ENCODE data around the gene MTFP1.
A peak's percentile ranks its signal among the peaks of the same experiment; 100 is the strongest.
"Not testable (repeated sequence)": the region's sequence is repeated elsewhere in the genome, so short reads cannot be mapped to it uniquely, and the experiment has no call there.

MTFP1 gene

DNA sequence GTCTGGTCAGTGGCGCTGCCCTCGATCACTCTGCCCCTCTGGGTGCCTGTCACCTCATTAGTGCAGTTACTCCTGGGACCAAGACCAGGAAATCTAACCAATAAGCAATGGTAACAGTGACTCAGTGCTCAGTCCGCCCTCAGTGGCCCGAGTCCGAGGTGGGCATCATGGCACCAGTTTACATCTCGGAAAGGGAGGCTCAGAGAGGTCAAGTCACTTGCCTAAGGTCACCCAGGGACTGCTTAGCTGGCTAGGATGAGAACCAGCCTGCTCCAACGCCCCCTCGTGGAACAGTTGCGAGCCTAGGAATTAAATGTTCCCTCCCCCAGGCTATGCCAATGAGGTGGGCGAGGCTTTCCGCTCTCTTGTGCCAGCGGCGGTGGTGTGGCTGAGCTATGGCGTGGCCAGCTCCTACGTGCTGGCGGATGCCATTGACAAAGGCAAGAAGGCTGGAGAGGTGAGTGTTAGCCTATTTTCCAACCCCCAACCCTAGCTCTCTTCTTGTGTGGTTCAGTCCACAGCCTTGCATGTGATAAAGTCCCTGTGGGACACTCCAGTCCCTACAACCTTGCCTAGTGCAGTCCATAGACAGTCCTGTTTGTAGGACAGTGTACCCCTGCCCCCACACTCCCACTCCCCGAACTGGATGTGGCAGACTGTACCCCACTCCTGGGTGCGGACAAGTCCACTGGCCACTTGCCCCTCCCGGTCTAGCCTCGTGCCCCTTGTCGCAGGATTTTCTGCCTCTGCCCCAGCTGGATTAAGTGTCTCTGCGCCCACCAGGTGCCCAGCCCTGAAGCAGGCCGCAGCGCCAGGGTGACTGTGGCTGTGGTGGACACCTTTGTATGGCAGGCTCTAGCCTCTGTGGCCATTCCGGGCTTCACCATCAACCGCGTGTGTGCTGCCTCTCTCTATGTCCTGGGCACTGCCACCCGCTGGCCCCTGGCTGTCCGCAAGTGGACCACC, 1.1 kb downstream of the MTFP1 start:
- peak; percentile 88 for DNase-seq

DNA sequence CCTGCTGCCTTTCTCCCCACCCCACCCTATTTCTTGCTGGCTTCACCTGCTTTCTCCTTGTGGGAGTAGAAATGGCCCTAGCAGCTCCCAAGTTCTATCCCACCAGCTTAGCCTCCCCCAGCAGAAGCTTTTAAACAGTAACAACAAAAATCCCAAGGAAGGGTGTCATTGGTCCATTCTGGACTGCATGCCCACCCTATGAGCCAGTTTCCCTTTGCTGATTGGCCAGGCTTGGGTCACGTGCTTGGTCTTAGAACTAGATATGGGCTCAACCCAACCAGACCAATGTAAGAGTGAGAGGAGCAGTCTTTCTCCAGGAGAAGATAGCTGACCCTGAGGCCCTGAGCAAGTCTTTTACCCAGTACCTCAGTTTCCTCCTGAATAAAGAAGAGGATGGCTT, 2.3 kb downstream of the MTFP1 start:
- no peak for DNase-seq

DNA sequence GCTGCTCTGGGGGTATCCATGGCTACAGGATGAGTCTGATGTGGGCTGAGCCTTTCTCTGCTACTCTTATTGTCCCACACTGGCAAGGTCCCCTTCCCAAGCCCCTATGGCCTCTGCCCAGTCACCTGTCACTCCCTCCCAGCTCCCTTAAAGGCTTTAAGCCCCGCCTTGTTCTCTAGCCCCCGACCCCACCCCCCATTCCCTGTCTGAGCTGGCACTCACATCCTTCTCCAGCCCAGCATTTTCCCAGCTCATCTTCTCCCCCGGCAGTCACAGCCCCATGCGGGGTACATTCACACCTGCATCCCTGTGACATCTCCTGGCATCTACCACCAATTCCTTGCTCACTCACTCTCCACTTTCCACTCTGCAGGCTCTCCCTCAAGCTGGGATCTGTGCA, 4.3 kb downstream of the MTFP1 start:
- no peak for DNase-seq

DNA sequence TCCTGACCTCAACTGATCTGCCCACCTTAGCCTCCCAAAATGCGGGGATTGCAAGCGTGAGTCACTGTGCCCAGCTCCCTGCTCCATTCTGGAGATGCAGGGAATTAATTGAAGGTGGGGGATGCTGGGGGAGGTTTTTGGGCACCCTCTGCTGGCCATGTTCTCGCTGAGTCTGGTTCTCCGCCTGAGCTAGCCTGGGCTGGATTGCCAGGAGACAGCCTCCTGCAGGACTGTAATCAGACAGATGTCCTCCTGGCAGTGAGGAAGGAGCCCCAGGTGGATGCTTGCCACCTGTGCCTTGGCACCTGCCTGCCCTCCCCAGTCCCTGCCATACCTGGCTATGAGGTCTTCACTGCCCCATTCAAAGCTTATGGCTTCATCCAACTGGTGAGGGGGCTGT, 5.4 kb downstream of the MTFP1 start:
- DNase-seq = no peak

DNA sequence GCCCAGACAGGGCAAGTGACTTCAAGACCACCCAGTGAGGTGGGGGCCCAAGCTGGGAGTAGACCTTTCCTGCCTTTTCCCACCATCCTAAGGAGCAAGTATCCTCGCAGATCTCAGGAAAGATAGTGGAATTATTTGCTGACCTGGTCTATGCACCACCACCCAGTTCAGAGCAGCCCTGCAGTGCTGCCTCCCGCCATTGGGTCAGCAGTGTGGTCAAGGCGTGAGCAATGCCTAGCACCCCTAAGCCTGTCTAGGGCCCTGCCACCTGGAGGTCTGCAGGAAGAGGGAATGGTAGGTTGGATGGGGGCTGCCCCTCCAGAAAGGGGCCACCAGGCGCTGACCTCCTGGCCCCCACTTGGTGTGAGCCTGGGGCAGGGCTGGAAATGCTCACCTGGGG, 6.5 kb downstream of the MTFP1 start:
- no peak for DNase-seq

DNA sequence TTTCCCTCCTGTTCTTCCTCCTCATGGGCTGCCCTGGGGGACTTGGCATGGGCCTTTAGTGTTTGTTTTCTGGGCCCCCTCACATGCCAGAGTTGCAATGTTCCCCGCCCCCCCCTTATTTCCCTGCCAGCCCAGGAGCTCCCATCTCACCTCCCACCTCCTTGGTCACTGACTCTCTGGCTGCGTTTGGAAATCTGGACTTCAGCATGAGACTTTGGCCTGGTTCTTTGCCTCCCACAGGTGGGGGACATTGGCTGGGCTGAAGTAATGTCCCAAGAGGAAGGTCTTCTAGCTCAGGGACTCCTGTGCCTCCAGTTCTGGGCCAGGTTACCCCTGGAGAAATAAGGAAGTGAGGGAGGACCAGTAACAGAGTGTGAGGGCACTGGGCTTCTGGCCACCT, 7.0 kb downstream of the MTFP1 start:
- no peak for DNase-seq

DNA sequence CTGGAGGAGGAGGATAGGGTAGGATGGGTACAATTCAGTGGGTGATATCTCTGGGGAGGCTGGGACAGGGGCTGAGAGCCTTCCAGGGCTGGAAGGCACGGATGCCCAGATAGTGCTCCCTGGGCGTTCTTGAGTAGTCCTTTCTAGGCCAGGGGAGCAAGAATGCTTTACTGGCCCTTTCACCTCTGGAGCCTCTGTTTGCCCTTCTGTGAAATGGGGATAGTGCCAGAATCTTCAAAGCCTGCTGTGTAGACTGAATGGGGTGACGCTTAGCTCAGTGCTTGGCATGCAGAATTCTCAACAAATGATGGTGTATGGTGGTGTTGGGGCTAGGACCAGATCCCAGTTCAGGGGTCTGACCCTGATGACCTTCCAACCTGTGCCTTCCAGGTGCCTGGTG, 7.7 kb downstream of the MTFP1 start:
- DNase-seq = no peak

DNA sequence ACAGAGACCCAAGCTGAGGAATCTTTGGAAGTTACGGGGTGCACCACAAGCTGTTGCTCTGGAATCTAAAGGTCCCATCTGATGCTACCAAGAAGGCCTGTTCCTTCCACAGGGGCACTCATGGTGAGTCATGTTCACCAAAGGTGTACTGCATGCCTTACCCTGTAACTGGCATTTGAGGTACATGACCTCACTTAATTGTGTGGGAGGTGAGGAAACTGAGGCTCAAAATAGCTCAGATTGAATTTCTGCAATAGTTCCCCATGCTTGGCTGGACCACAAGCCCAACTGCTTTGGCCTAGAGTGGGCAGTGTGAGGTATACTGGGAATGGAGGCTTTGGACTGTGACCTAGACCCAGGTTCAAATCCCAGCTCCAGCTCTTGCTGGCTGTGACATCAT, 8.2 kb downstream of the MTFP1 start:
- DNase-seq = no peak

DNA sequence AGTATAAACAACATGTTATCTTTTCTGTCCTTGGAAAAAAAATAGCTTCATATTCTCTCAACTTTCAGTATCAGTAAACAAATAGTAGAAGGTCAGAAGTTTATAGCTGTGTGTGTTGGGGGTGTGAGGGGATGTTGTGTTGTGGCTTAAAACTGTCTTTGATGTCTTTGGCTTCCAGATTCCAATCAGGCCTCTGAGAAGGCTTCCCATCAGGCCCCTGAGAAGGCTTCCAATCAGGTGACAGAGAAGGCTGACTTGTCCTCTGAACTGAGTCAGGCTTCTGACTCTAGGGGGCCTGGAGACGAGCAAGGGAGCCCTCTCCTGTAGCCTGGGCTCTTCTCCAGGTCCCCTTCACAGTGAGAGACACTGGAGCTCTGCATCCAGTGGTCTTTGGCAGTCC, 9.3 kb downstream of the MTFP1 start:
- DNase-seq = no peak

DNA sequence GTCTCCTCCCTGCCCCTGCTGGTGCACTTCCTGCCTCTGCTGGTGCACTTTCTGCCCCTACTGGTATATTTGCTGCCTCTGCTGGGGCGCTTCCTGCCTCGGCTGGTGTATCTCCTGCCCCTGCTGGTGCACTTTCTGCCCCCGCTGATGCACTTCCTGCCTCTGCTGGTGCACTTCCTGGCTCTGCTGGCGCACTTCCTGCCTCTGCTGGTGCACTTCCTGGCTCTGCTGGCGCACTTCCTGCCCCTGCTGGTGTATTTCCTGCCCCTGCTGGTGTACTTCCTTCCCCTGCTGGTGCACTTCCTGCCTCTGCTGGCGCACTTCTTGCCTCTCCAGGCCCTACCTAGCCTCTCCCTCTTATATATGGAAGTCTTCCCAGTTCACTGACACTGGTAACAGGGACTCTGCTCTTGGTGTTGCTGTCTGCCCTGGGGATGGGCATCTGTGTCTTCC, 10.1 kb downstream of the MTFP1 start:
- DNase-seq = peak; percentile 77

DNA sequence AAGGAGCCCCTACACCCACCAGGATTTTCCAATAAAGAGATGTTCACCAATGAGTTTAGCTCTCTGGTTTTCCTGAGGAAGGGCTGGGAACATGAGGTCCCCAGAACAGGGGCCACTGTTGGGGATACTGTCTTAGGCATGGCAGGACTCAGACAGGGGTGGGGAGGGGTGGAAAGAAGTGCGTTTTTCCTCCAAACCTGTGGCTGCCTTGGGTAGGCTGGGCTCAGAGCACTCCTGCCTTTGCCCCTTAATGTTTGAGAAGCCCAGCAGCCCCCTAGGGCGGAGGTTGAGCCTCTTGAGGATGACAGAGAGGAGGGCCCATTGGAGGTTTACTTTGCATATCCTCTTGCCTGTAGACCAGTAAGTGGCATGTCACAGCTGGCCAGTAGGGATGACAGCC, 10.6 kb downstream of the MTFP1 start:
- no peak for DNase-seq

DNA sequence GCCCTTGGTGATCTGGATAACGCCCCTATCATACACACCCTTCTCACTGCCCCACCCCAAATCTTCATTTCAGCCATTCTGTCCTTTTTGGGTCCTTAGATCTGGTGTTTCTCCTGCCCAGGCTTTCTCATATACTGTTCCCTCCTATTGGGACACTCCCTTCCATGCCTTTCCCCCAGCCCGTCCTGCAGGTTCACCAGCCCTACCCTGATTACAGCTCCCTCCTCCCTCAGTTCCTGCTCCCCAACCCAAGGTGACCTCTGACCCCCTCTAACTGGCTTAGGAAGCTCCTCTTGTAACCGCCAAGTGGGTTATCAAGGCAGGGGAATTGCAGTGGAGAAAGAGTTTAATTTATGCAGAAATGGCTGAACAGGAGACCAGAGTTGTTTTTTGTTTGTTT, 13.0 kb downstream of the MTFP1 start:
- DNase-seq = no peak

DNA sequence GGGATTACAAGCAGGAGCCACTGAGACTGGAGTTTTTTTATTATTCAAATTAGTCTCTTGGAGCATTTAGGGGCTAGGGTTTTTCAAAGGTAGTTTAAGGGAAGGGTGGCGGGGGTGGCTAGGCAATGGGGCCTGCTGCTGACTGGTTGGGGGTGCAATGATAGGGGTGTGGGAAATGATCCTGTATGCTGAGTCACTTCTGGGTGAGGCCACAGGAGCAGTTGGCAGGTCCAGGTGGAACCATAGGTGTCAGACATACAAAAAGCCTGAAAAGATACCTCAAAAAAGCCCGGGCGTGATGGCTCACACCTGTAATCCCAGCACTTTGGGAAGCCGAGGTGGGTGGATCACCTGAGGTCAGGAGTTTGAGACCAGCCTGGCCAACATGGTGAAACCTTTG, 13.7 kb downstream of the MTFP1 start:
- no peak for DNase-seq

DNA sequence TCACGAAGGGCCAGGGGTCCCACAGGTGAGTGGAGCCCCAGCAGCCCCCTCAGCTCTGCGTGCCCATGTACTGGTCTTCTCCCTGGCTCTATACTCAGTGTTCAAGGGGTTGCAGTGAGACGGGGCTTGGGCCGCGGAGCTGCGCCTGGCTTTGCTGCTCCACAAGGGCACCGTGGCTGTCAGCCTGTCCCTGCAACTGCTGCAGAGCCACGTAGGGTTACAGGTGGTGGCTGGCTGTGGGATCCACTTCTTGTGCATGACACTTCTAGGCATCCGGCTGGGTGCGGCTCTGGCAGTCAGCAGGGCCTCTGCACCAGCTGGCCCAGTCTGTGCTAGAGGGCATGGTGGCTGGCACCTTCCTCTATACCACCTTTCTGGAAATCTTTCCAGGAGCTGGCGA, 14.3 kb downstream of the MTFP1 start:
- no peak for DNase-seq

DNA sequence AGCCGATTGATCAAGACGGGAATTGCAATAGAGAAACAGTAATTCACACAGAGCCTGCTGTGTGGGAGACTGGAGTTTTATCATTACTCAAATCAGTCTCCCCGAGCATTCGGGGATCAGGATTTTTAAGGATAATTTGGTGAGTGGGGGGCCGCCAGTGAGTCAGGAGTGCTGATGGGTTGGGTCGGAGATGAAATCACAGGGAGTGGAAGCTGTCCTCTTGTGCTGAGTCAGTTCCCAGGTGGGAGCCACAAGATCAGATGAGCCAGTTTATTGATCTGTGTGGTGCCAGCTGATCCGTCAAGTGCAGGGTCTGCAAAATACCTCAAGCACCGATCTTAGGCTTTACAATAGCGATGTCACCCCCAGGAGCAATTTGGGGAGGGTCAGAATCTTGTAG, 15.5 kb downstream of the MTFP1 start:
- no peak for DNase-seq

DNA sequence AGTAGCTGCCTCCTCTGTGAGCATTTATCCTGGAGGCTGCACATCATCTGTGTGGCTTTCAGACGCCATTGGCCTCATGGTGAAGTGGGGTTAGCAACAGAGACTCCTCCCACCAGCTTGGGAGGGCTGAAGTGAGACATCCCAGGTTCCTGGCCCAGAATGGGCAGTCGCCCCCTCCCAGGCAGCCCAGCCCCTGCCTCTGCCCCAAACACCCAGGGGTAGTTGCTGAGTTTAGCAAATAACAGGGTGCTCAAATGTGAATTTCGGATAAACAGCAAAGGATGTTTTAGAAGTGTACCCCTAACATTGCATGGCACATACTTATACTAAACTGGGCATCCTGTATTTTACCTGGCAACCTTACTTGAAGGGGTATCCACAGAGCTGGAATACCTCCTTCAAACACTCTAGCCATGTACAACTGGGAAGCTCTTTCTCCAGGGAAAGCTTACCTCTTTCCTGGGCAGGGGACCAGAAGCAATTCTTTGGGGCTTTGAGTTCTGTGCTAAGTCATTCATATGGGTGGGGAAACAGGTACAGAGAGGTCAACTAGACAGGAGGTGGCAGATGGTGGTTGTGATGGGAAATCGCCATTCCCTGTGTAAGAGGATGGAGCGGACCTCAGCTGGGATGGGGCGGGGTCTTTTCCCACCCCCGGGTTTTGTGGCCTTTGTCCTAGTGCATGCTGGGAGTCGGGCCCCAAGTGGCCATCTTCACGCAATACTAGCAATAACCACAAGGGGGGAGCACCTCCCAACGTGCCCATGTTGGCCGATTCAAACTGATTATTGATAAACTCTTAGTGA, 19.3 kb downstream of the MTFP1 start:
- peak; percentile 48 for DNase-seq

DNA sequence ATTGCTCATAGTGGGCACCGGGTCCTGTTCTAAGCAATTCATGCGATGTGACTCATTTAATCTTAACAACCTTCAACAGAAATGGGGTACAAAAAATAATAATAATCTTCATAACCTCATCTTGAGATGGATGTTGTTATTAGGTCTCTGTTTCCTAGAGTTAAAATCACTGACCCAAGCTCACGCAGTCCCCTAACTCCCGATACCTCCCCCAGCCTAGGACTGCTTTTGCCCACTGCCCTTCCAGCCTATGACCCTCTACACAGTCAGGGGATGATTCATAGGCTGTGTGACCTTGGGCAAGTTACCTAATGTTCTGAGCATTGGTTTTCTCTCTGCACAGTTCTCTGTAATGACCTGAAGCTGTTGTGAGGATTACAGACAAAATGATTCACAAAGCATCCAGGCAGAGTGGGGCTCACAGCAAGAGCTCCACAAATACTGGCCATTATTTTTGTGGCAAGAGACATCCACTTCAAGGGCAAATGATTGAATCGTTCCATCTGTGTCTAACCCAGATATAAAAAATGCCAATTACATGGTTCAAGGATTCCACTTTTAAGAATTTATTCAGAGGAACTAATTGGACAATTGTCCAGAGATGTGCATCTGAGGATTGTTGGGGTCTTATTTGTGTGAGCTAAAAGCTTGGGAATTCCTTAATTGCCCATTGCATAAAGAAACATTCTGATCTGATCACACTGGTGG, 20.0 kb downstream of the MTFP1 start:
- DNase-seq = no peak

DNA sequence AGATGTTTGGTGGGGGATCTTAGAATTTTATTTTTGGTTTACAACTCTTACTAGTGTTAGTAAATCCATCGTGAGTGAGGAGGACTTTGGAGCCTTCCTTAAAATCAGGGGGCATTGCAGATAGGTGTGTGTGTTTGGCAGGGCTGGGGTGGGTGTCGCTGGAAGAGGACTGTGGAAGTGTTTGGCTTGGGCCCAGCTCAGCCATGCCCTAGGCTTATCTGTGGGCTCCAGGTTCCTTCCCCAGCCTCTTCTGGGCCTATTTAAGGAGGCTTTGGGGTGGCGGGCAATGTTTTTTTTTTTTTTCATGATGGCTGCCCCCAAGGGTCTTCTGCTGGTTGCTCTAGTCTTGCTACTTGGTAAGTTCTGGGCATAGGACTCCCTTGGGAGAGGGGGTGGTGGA, 22.1 kb downstream of the MTFP1 start:
- DNase-seq = no peak

DNA sequence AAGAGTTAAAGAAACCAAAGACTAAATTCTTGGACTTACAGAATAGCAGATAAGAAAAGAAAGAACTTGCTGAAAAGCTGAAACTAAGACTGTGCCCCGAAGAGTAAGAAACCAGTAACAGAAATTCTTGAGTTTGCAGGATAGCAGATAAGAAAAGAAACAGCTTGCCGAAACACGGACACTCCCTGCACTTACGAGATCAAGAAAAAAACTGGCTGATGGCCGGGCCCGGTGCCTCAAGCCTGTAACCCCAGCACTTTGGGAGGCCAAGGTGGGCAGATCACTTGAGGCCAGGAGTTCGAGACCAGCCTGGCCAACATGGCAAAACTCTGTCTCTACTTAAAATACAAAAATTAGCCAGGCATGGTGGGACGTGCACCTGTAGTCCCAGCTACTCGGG, 25.9 kb downstream of the MTFP1 start:
- not testable (repeated sequence) for DNase-seq

DNA sequence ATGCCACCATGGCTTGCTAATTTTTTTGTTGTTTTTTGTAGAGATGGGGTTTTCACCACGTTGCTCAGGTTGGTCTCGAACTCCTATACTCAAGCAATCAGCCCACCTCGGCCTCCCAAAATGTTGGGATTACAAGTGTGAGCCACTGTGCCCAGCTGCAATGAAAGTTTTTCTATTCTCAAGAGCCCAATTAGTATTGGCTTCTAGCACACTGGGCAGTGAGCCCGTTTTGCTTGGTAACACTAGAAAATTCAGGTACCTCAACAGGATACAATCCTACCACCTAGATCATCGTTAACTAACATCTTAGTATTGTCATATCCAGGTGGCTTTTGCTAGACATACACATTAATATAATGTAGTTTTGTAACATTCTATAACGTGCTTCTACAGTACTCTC, 27.3 kb downstream of the MTFP1 start:
- no peak for DNase-seq

DNA sequence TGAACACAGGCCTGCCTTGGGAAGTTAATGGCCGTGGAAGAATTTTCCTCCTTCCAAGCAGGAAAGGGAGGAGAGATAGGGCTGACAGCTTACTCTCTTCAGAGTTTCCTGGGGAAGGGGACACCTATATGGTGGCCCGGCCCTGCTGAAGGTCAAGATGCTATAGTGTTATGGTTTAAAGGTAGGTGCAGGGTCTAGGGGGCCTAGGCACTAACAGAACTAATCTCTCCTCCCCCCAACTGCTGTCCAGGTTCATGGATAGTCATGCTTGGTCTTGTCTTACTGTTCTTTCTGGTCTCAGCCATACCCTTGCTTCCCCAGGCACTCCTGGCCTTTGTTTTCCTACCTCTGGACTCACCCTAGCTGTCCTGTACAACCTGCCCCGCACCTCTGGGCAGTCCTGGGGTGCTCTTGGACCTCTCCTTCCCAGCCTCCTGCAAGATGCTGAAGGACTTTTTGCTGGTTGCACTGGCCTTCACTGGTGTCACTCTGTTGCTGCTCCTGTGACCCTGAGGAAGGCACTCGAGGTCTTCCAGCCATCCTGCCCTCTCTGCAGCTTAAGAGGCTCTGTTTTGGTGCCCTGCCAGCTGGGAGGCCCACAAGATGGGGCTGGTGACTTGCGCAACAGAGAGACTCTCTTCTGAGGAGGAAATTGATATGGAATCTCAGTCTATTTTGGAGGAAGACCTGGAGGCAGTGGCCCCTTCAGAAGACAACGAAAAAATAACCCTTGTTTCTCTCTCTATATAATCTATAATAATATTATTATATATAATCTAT, 28.4 kb downstream of the MTFP1 start:
- no peak for DNase-seq

DNA sequence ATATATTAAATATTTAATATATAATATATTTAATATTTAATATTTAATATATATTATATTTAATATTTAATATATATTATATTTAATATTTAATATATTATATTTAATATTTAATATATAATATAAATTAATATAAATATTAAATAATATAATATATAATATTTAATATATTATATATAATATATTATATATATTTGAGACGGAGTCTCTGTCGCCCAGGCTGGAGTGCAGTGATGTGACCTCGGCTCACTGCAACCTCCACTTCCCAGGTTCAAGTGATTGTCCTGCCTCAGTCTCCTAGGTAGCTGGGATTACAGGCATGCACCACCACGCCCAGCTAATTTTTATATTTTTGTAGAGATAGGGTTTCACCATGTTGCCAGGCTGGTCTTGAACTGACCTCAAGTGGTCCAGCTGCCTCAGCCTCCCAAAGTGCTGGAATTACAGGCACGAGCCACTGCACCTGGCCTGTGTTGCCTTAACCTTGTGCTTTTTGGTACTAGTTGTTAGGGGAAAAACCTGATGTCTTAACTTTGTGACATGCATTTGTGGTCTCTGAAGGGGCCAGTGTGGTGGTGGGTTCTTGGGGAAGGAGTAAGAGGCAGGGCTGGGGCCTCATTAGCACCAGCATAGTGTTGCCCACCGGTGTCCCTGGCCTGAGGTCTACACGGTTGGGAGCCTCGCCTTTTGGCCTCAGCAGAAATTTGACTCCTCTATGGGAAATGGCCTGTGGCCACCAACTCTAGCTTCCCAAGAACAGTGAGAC, 29.7 kb downstream of the MTFP1 start:
- DNase-seq = no peak

Measured in activated naive CD4-positive, alpha-beta T cell treated with anti-CD3 and anti-CD28 coated beads, Interleukin-2, amount 50 U/mL, for 16 hours (primary cell).